Stimulated activated CD8-positive, alpha-beta memory T cell treated with anti-CD3 and anti-CD28 coated beads, Interleukin-7, amount 100 ng/mL, for 1 hour (primary cell): ENCODE data around the gene PCARE.
"Not testable (repeated sequence)": the region's sequence is repeated elsewhere in the genome, so short reads cannot be mapped to it uniquely, and the experiment has no call there.

Experiments
- DNase-seq, 2 donors: peaks; one replicate each; pipeline ENCODE4 v3.0.0-alpha.2; 2020; ENCODE audit warnings: low read depth in 2 of 2

PCARE gene

DNA sequence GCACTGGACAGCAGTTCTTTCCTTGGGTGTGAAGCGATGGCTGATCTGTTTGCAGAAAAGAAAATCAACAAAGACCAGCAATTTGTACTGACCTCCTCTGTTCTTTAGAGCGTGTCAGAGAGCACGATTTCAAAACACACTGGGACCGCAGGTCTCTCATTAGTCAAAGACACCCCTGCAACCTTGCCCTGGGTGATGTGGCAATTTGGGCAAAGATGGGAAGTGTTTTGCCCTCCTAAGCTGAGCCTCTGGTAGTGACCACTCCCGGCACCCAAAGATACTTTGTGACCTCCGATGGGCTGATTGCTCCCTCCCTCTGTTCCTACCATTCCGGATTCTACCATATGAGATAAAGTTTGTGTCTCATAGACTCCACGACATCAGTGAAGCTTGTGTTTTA is 22.6 kb upstream of the PCARE start:
- DNase-seq: no peak

DNA sequence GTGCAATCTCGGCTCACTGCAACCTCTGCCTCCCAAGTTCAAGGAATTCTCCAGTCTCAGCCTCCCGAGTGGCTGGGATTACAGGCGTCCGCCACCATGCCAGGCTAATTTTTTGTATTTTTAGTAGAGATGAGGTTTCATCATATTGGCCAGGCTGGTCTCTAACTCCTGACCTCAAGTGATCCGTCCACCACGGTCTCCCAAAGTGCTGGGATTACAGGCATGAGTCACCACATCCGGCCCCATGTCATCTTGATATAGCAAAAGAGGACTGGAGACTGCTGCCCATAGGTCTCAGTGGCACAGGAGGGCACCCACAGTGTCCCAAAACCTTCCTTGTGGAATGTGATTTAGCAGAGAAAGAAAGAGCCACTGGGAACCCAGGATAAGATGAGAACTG is 16.0 kb upstream of the PCARE start:
- DNase-seq: not testable (repeated sequence)

GRCh38 chr2:29084554-29084953 is 10.2 kb upstream of the PCARE start:
- DNase-seq: no peak

- no peak for DNase-seq
Measured at GRCh38 chr2:29082804-29083495, 8.6 kb upstream of the PCARE start.

DNA sequence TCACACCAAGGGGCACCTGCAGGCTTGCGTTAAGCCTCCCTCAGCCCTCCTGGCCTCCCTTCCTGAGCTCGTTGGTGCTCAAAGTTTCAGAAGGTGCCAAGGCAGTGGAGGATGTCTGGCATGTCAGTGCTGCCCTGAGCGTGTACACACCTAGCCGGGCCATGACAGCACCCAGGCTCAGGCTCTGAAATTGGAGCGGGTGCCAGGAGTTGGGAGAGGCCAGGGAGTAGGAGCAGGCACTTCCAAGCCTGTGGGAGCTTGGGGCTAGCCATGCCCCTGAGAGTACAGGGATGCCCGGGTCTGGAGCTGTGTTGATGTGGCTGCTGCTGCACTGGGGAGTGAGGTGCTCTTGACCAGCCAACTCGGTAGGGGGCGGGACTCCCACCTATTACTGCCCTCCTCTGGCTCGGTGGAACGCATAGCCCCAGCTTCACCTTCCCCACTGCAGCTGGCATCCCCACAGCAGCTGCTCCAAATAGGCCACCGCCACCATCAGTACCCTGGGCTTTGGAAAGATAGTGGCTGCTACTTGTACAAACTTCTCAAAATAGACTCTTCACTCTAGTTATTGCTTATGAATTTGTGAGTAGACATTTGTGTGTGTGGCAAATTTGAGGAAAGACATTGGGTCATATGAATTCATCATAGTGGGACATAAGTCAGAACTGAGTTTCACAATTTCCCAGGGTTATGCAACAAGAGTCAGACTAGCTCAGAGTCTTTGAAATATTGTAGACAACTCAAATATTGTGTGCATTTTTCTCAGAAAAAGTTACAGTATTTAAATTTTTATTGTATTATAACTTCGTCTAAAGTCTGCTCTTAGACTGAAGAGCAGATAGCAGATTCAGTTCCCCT is 6.8 kb upstream of the PCARE start:
- no peak for DNase-seq

DNA sequence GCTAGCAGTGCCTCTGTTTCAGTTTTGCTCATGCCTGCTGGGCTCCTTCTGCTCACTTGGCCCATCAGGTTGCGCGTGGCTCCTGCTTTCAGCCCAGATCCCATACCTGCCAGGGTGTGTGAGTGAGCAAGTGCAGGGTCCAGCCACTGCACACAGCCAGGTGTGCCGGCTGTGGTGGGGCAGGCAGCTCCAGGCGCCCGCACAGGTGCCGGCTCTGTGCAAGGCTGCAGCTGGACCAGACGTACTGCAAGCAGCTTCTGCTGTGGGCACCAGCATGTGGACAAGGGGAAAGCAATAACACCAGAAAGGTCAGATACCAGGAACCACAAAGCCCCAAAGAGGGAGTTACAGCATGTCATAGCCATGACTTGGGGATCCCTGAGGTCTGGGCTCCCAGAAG is 5.6 kb upstream of the PCARE start:
- no peak for DNase-seq

GRCh38 chr2:29075894-29076705 is 1.8 kb upstream of the PCARE start:
- no peak for DNase-seq

DNA sequence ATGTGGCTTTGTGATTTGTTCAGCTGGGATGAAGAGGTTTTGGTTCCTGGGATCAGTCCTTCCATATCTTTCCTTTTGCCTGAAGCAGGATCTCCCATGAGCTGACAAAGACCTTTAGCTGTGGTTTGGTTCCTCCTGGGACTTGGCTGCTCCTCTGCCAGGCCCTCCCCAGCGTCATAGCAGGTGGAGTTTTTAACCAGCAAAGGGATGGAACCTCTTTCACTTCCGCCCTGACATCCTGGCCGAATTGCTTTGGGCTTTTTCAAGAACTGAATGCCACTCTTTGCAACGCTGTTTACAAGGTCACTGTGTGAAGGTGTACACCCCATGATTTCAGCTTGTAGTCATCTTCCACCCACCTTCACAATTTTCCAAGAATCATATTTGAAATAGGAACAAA is 390 bp downstream of the PCARE start:
- no peak for DNase-seq

- DNase-seq: no peak
Measured at GRCh38 chr2:29072971-29073725, 1.2 kb downstream of the PCARE start.

DNA sequence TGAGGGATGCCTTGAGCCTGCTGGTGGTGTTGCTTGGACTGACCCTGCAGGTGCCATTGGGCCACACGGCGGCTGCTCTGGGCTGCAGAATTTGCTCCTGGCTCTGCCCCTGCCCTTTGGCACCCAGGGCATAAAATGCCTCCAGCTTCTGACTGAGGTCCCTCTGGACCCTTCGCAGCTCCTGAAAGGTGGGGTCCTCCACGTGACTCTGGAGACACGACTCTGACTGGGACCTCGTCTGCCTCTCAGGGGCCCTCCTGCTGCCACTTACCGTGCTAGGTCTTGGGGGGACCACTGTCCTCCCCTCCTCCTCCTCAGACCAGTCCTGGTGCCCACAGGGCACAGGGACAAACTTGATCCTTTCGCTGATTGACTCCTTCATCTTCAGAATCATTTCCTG is 2.1 kb downstream of the PCARE start:
- no peak for DNase-seq

- no peak for DNase-seq
Measured at GRCh38 chr2:29071032-29071975, 3.0 kb downstream of the PCARE start.

GRCh38 chr2:29070526-29070925 is 3.8 kb downstream of the PCARE start:
- DNase-seq: no peak

GRCh38 chr2:29068513-29068912 is 5.8 kb downstream of the PCARE start:
- no peak for DNase-seq

DNA sequence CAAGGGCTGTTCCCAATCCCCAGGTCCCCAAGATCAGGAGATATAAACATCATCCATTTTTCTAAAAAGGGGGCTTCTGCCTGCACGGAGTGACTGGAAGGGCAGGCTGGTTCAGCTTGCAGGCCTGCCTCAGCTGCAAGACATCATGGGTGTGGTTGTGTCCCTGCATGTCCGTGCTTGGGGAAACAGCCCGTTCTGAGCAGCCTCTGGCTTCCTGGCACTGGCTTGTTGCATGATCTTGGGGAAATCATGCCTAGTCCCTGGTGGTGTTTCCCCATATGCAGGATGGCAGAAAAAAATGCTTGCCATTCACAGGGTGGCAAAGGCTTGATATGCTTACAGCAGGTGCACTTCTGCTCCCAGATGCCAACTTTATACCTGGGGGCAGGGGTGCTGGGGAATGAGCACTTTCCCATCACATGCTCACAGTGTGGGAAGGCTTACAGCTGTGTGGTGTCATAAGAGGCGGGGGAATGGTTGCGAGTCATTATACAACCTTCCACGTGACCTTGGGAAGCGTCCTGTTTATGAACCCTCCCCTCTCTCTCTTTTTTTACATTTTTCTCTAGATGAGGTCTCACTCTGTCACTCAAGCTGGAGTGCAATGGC is 7.2 kb downstream of the PCARE start:
- DNase-seq: no peak

GRCh38 chr2:29066271-29066860 is 8.0 kb downstream of the PCARE start:
- DNase-seq: no peak

DNA sequence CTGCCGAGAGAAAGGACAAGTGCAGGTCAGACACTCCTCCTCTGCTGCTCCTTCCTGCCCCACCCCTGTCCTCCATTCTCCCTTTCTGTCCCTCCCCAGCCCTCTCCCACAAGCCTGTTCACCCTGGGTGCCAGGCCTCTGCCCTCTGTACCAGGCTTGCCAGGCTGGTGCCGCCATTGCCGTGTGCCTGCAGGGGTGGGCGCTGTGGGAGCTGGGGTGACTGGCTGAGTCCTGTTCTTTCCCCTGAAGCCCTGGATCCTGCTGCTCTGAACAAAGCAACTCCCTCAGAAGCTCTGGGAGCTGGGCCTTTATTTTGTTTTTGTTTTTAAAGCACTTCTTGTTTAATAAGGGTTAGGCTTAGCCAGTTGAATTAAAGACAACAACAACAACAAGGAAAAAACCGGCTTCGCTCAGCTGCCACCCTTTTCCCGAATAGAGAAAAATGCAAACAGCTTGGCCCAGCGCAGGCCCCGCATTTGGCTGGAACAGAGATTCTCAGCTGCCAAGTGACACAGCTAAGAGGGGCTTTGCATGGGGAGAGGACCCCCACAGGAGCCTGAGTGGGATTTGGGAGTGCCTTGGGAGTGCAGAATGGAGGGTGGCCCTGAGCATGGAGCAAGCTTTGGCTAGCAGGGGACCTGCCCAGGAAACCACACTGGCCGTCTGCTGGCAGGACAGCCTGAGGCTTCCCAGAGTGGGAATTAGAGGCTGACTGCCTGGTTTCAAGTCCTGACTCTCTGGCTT is 9.1 kb downstream of the PCARE start:
- DNase-seq: no peak

GRCh38 chr2:29064746-29065067 is 9.6 kb downstream of the PCARE start:
- DNase-seq: no peak

DNA sequence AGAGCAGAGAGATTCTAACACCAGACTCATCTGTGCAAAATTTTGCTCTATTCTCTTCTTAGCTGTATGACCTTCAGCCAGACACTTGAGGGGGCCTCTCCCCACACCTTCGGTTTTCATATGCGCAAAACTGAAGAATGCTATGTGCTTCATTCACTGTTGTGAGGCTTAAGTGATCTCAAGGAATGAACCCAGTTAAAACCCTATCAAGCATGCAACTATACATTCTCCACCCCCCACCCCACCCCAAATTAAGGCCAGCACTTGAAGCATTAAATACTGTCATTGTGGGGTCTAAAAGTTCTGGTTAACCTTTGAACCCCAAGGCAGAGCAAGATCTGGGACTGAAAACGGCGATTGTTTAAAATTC is 10.0 kb downstream of the PCARE start:
- DNase-seq: no peak

GRCh38 chr2:29063646-29064345 is 10.5 kb downstream of the PCARE start:
- DNase-seq: no peak
